Kidney (tissue), 14 donors: ENCODE results near the gene NDUFB4. TPM values are rescaled to one million over a fixed set of nuclear protein-coding genes. Genes with fewer than 3 reads are reported as not detected.

Experiments used
- DNase-seq, 5 donors: peaks; one replicate each; pipeline ENCODE4 v3.0.0-alpha.2; 2013 to 2020
- FAIRE-seq: peaks from 2 replicates; lab custom pipeline; 2012; peaks lifted over from hg19 to GRCh38; lab: Jason Lieb, UNC
- H3K27ac ChIP-seq, 2 donors: one replicate each; pipeline ENCODE4 v1.7.0; 2013; ENCODE audit warnings: low read depth in 2 of 2, low read length in 2 of 2, inconsistent platforms in 1 of 2
- H3K27me3 ChIP-seq: one replicate; pipeline ENCODE4 v1.7.1; 2013; ENCODE audit warnings: low read length, inconsistent platforms; ENCODE audit not compliant: control insufficient read depth, insufficient read depth
- H3K36me3 ChIP-seq, 3 donors: one replicate each; pipeline versions ENCODE4 v1.7.0 to v1.7.1; 2013; ENCODE audit warnings: low read length in 3 of 3, control low read depth in 1 of 3, inconsistent platforms in 1 of 3; ENCODE audit not compliant: insufficient read depth in 3 of 3, control insufficient read depth in 2 of 3
- H3K4me1 ChIP-seq, 3 donors: one replicate each; pipeline versions ENCODE4 v1.7.0 to v1.7.1; 2013; ENCODE audit warnings: low read length in 3 of 3, inconsistent platforms in 1 of 3, low read depth in 1 of 3; ENCODE audit not compliant: control insufficient read depth in 2 of 3, insufficient read depth in 2 of 3
- H3K4me3 ChIP-seq, 3 donors: one replicate each; pipeline versions ENCODE4 v1.7.0 to v1.8.1; 2013; ENCODE audit warnings: low read length in 3 of 3, control low read depth in 1 of 3, inconsistent platforms in 1 of 3
- H3K9ac ChIP-seq, 3 donors: one replicate each; pipeline versions ENCODE4 v1.7.0 to v1.7.1; 2013; ENCODE audit warnings: low read length in 3 of 3, control low read depth in 1 of 3, inconsistent platforms in 1 of 3
- H3K9me3 ChIP-seq, 3 donors: one replicate each; pipeline versions ENCODE4 v1.7.0 to v1.7.1; 2013; ENCODE audit warnings: low read length in 3 of 3, control low read depth in 1 of 3, inconsistent platforms in 1 of 3; ENCODE audit not compliant: control insufficient read depth in 2 of 3, insufficient read depth in 1 of 3
- CTCF ChIP-seq: IDR thresholded peaks from 3 replicates; pipeline ENCODE4 v1.5.1; 2012; ENCODE audit warnings: mild to moderate bottlenecking, moderate library complexity, borderline replicate concordance; ENCODE audit not compliant: insufficient read depth; ENCODE audit errors: extremely low read depth
- intact Hi-C: fragments of 100-400 bp; cut with DNase I; formaldehyde crosslinking; loops from one replicate; pipeline ENCODE4 v1.11.1; 2022
- polyA plus RNA-seq: library from polyadenylated mRNA; stranded (reverse); fragments of 350-450 nt; fragmentation: Illumina TruSeq; extraction: RNeasy Lipid Tissue Mini Kit (QIAGEN cat#74804); gene quantifications from one replicate; pipeline ENCODE4 v1.2.3, GENCODE V29; 2014; ENCODE audit warnings: low read depth, low replicate concordance; ENCODE audit not compliant: insufficient read depth
- total RNA-seq: library from RNA; stranded (reverse); fragmentation: NEBNext Ultra II Directional; extraction: Animal tissue kit (Norgen Biotek cat#: 25700); gene quantifications from one replicate; pipeline ENCODE4 v1.2.1, GENCODE V29; 2021
- donor health status: control.
- donor health status: control.
- donor health status: control.
- donor health status: control.
- donor health status: control.
- donor health status: DM: yes; HTN: yes; CAD: no.
- donor health status: Normal renal cell carcinoma (clear cell type).

Gene NDUFB4
- total and polyA plus RNA-seq, 2 donors from 2014 or later = 109 to 457 TPM

GRCh38 chr3:120597445-120598049 is 1.4 kb downstream of the NDUFB4 start:
- Histone ChIP-seq H3K9ac (peak overlapping the region; percentile 33 to 78 (median 34)), H3K9me3 (no peaks in the 10 kb centered on the region), H3K4me3 (peak overlapping the region; percentile 40 to 98 (median 65)), H3K27ac (peak overlapping the region; percentile 21 to 33), H3K27me3 (no peaks in the 10 kb centered on the region), H3K4me1 (peaks cover 3 to 32% (median 14%) of the 10 kb centered on the region in 3 donors), H3K36me3 (peaks cover 0 to 30% (median 7%) of the 10 kb centered on the region in 3 donors)
- intact Hi-C loops = no loop called here
- no peak for FAIRE-seq
- no peak for DNase-seq
- no peak for TF ChIP-seq CTCF

- intact Hi-C loops = no loop called here
- Histone ChIP-seq H3K27ac (no peak overlapping the region), H3K36me3 (peaks cover 0 to 31% (median 13%) of the 10 kb centered on the region in 3 donors), H3K4me3 (peak overlapping the region in 1 of 3 donors; percentile 9), H3K9me3 (no peaks in the 10 kb centered on the region), H3K27me3 (no peaks in the 10 kb centered on the region), H3K4me1 (peaks cover 3 to 32% (median 14%) of the 10 kb centered on the region in 3 donors), H3K9ac (peak overlapping the region in 1 of 3 donors; percentile 28)
- no peak for DNase-seq
- FAIRE-seq = no peak
- no peak for TF ChIP-seq CTCF
Observed at GRCh38 chr3:120599211-120599610, 3.1 kb downstream of the NDUFB4 start.

GRCh38 chr3:120601554-120601953 is 5.4 kb downstream of the NDUFB4 start:
- no peak for TF ChIP-seq CTCF
- Histone ChIP-seq H3K4me3 (no peak overlapping the region), H3K9ac (peak overlapping the region in 1 of 3 donors; percentile 26), H3K9me3 (no peaks in the 10 kb centered on the region), H3K36me3 (peaks cover 0 to 31% (median 13%) of the 10 kb centered on the region in 3 donors), H3K4me1 (peaks cover 3 to 32% (median 14%) of the 10 kb centered on the region in 3 donors), H3K27ac (no peak overlapping the region), H3K27me3 (no peaks in the 10 kb centered on the region)
- intact Hi-C loops = no loop called here
- DNase-seq (peak in 2 of 5 donors; percentile 17 to 47), FAIRE-seq (peak; percentile 21)
